Endothelial cell of umbilical vein (primary cell): ENCODE results near the gene S100A4. TPM values are rescaled to one million over a fixed set of nuclear protein-coding genes. Genes with fewer than 3 reads are reported as not detected.
"Not testable (repeated sequence)": the region's sequence is repeated elsewhere in the genome, so short reads cannot be mapped to it uniquely, and the experiment has no call there.

Source experiments
- BruUV-seq: library from RNA; stranded (reverse); fragments of 400-500 nt; replicated peaks from 2 replicates; lab custom pipeline; 2021; lab: Mats Ljungman, UMichigan
- CTCF ChIA-PET: fragments of 300-600, 350-600 bp; sonication (Branson Sonifier 250); formaldehyde crosslinking; loops from one replicate; lab custom pipeline; 2021; ENCODE audit warnings: antibody characterized with exemption, inconsistent platforms; lab: Charles Lee
- POLR2A ChIA-PET: fragments of 300-600, 350-600 bp; sonication (Branson Sonifier 250); formaldehyde crosslinking; loops from one replicate; lab custom pipeline; 2021; ENCODE audit warnings: antibody characterized with exemption, inconsistent platforms; lab: Charles Lee
- DNase-seq: peaks from one replicate; pipeline ENCODE4 v3.0.0-alpha.2; 2011; ENCODE audit warnings: low read depth, low spot score
- FAIRE-seq: peaks from 2 replicates; lab custom pipeline; 2011; peaks lifted over from hg19 to GRCh38; lab: Jason Lieb, UNC
- H2AFZ ChIP-seq: 2 replicates; pipeline ENCODE4 v1.6.0; 2012; ENCODE audit warnings: low read depth, low read length, control low read depth, inconsistent platforms
- H3K27ac ChIP-seq: 2 replicates; pipeline ENCODE4 v1.5.1; 2011; ENCODE audit warnings: low read depth, mild to moderate bottlenecking, control low read depth, low read length, moderate library complexity; ENCODE audit not compliant: insufficient read depth
- H3K27me3 ChIP-seq, 2 experiments: 2 replicates each; pipeline versions ENCODE4 v1.6.0 to v1.6.1; 2011; ENCODE audit warnings: low read length in 2 of 2, mixed read lengths in 1 of 2; ENCODE audit not compliant: control insufficient read depth in 2 of 2, insufficient read depth in 2 of 2
- H3K36me3 ChIP-seq, 2 experiments: 2 replicates in 1 of 2; 3 replicates in 1 of 2; pipeline ENCODE4 v1.5.1; 2011; ENCODE audit warnings: low read length in 2 of 2, mild to moderate bottlenecking in 1 of 2, moderate library complexity in 1 of 2; ENCODE audit not compliant: control insufficient read depth in 2 of 2, insufficient read depth in 2 of 2; ENCODE audit errors: extremely low read depth in 1 of 2
- H3K4me1 ChIP-seq: 3 replicates; pipeline ENCODE4 v1.5.1; 2011; ENCODE audit warnings: mild to moderate bottlenecking, low read length; ENCODE audit not compliant: control insufficient read depth, insufficient read depth; ENCODE audit errors: extremely low read depth
- H3K4me2 ChIP-seq: 2 replicates; pipeline ENCODE4 v1.6.1; 2011; ENCODE audit warnings: low read length, control low read depth, mixed read lengths; ENCODE audit not compliant: insufficient read depth
- H3K4me3 ChIP-seq, 3 experiments: fragments of 200-600 bp in 1 of 3; sonication (generic), shearing (Covaris generic) in 1 of 3; replicated peaks in 1 of 3; 2 replicates each; pipeline ENCODE4 v1.5.1; 2011 to 2016; ENCODE audit warnings: control low read depth in 3 of 3, low read length in 3 of 3, mild to moderate bottlenecking in 2 of 3, inconsistent platforms in 1 of 3, low read depth in 1 of 3, moderate library complexity in 1 of 3; ENCODE audit not compliant: insufficient read depth in 1 of 3
- H3K79me2 ChIP-seq: 2 replicates; pipeline ENCODE4 v1.6.0; 2012; ENCODE audit warnings: low read length, inconsistent platforms; ENCODE audit not compliant: control insufficient read depth, insufficient read depth
- H3K9ac ChIP-seq: replicated peaks from 2 replicates; pipeline ENCODE3; 2011; ENCODE audit warnings: low read length, control low read depth; ENCODE audit not compliant: insufficient read depth; ENCODE audit errors: extremely low read depth
- H3K9me1 ChIP-seq: replicated peaks from 3 replicates; pipeline ENCODE4 v1.6.0; 2011; ENCODE audit warnings: mild to moderate bottlenecking, low read length; ENCODE audit not compliant: control insufficient read depth, insufficient read depth; ENCODE audit errors: extremely low read depth
- H3K9me3 ChIP-seq: replicated peaks from 2 replicates; pipeline ENCODE4 v1.5.1; 2012; ENCODE audit warnings: low read length, inconsistent platforms; ENCODE audit not compliant: control insufficient read depth, insufficient read depth
- H4K20me1 ChIP-seq: replicated peaks from 2 replicates; pipeline ENCODE3; 2011; ENCODE audit warnings: mild to moderate bottlenecking, low read length; ENCODE audit not compliant: control insufficient read depth, insufficient read depth; ENCODE audit errors: extremely low read depth
- CTCF ChIP-seq, 2 donors: IDR thresholded peaks; 1 replicate in 1 of 2; 2 replicates in 1 of 2; pipeline ENCODE4 v1.5.1; 2011; ENCODE audit warnings: low read length in 2 of 2, mild to moderate bottlenecking in 2 of 2, moderate library complexity in 2 of 2, control low read depth in 1 of 2, inconsistent platforms in 1 of 2, low read depth in 1 of 2; ENCODE audit not compliant: insufficient read depth in 1 of 2; ENCODE audit errors: extremely low read depth in 1 of 2
- EZH2 ChIP-seq: IDR thresholded peaks from 2 replicates; pipeline ENCODE4 v1.6.1; 2012; ENCODE audit warnings: borderline replicate concordance, low read depth, mild to moderate bottlenecking, moderate library complexity, low read length, inconsistent platforms; ENCODE audit not compliant: severe bottlenecking
- FOS ChIP-seq: IDR thresholded peaks from 2 replicates; pipeline ENCODE4 v1.6.1; 2011; ENCODE audit warnings: mild to moderate bottlenecking, low read length, moderate library complexity, borderline replicate concordance; ENCODE audit not compliant: insufficient read depth
- GATA2 ChIP-seq: IDR thresholded peaks from 2 replicates; pipeline ENCODE4 v1.7.0; 2011; ENCODE audit warnings: low read depth, mild to moderate bottlenecking, moderate library complexity, mixed read lengths, low read length; ENCODE audit not compliant: insufficient read length, insufficient read depth
- JUN ChIP-seq: IDR thresholded peaks from 2 replicates; pipeline ENCODE4 v1.6.1; 2011; ENCODE audit warnings: borderline replicate concordance, low read depth; ENCODE audit not compliant: insufficient read length, insufficient read depth
- MAX ChIP-seq: IDR thresholded peaks from 2 replicates; pipeline ENCODE4 v1.6.1; 2011; ENCODE audit not compliant: insufficient read depth, insufficient read length
- MYC ChIP-seq: IDR thresholded peaks from one replicate; pipeline ENCODE4 v1.6.1; 2011; ENCODE audit warnings: mild to moderate bottlenecking, low read depth, low read length
- POLR2A ChIP-seq: IDR thresholded peaks from 2 replicates; pipeline ENCODE4 v1.6.1; 2012; ENCODE audit warnings: low read depth, mild to moderate bottlenecking, control low read depth, low read length
- POLR2AphosphoS5 ChIP-seq: IDR thresholded peaks from 2 replicates; pipeline ENCODE4 v1.6.1; 2012; ENCODE audit warnings: low read depth, mild to moderate bottlenecking, control low read depth, low read length, moderate library complexity; ENCODE audit not compliant: insufficient read depth
- dilution Hi-C: fragments of 300-500 bp; cut with MboI; formaldehyde crosslinking; loops from one replicate; pipeline ENCODE4 v1.15.0; 2019; ENCODE audit warnings: low sequenced_read_pairs; ENCODE audit not compliant: extremely low pct_ligation_motif_present
- intact Hi-C: fragments of 100-400 bp; cut with micrococcal nuclease; formaldehyde crosslinking; loops from one replicate; pipeline ENCODE4 v1.10.0; 2022
- polyA plus RNA-seq, 4 experiments: library from polyadenylated mRNA; depleted of rRNA in 3 of 4; stranded (reverse) in 3 of 4; unstranded in 1 of 4; fragments of >200 nt; gene quantifications; 2 replicates each; pipeline versions ENCODE4 v1.2.1 to v1.2.3, GENCODE V29; 2011 to 2012; ENCODE audit warnings: missing spikeins in 1 of 4
- total RNA-seq: library from RNA; stranded (reverse); gene quantifications from 2 replicates; pipeline ENCODE4 v1.2.3, GENCODE V29; 2021

The S100A4 gene
- total and polyA plus RNA-seq, 2 donors (not counting 3 experiments of a cell fraction or from before 2014, with no cell fraction given), result 1.1 TPM; not detected in 1

GRCh38 chr1:153588482-153588881 lies 42.9 kb upstream of the S100A4 start:
- no peak overlapping the region for H3K27ac ChIP-seq
- no peaks in the 10 kb centered on the region for H3K9me3 ChIP-seq
- no peaks in the 10 kb centered on the region for H3K36me3 ChIP-seq
- peaks cover 5% of the 10 kb centered on the region for H3K4me1 ChIP-seq
- no peaks in the 10 kb centered on the region for H4K20me1 ChIP-seq
- intact Hi-C loops, result no loop called here
- H3K79me2 ChIP-seq, result no peaks in the 10 kb centered on the region
- TF ChIP-seq FOS (no peak), EZH2 (no peak), POLR2AphosphoS5 (no peak), MYC (no peak), JUN (no peak), GATA2 (no peak), POLR2A (no peak), CTCF (IDR thresholded peaks at IDR 0.05; ENCODE audit: extremely low read depth in 1 of 2, insufficient read depth in 1 of 2, low read depth in 1 of 2, low read length in 2 of 2) (no peak), MAX (no peak)
- H2AFZ ChIP-seq, result no peak overlapping the region
- no peaks in the 10 kb centered on the region for H3K27me3 ChIP-seq
- ChIA-PET CTCF (interaction anchor here (4.6 kb wide), 1 partner anchor 16 kb away, joined by 24 read pairs; no protein-coding TSS in a partner anchor), POLR2A (no interaction called here)
- no peak overlapping the region for H3K9ac ChIP-seq
- H3K4me3 ChIP-seq, result no peak overlapping the region
- no peak overlapping the region for H3K4me2 ChIP-seq
- FAIRE-seq, result no peak
- no peaks in the 10 kb centered on the region for H3K9me1 ChIP-seq
- dilution Hi-C loops, result no loop called here
- no peak for DNase-seq
- no TSS peak for BruUV-seq

DNA sequence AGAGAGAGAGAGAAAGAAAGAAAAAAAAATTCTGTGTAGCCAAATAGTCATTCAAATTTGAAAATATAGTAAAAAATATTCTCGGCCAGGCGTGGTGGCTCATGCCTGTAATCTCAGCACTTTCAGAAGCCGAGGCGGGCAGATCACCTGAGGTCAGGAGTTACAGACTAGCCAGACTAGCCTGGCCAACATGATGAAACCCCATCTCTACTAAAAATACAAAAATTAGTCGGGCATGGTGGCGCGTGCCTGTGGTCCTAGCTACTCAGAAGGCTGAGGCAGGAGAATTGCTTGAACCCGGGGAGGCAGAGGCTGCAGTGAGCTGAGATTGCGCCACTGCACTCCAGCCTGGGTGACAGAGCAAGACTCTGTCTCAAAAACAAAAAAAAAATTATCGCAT lies 42.4 kb upstream of the S100A4 start:
- H3K79me2 ChIP-seq, H2AFZ ChIP-seq, H3K36me3 ChIP-seq, FAIRE-seq, intact Hi-C loops, H3K9ac ChIP-seq, H4K20me1 ChIP-seq, H3K27ac ChIP-seq, DNase-seq, H3K4me1 ChIP-seq, H3K27me3 ChIP-seq, dilution Hi-C loops, BruUV-seq, H3K9me3 ChIP-seq, H3K4me2 ChIP-seq, POLR2A ChIA-PET, H3K9me1 ChIP-seq, H3K4me3 ChIP-seq: not testable (repeated sequence)
- CTCF ChIA-PET, result interaction anchor here (1.0 to 4.6 kb wide), 2 partner anchors 10 to 15 kb away, joined by 3 to 24 read pairs; no protein-coding TSS in a partner anchor
